ENCODE measurements around the gene MLN.

The MLN gene

GRCh38 chr6:33774774-33775173, 29.0 kb downstream of the MLN start:
- Histone ChIP-seq H3K36me3 (peaks cover 80% of the 10 kb centered on the region), H3K9me3 (no peaks in the 10 kb centered on the region)
- no peak for TF ChIP-seq Cebpa-rat (IDR thresholded peaks at IDR 0.05)

GRCh38 chr6:33772902-33773472, 30.8 kb downstream of the MLN start:
- no peak for TF ChIP-seq Cebpa-rat (IDR thresholded peaks at IDR 0.05)
- peaks cover 62% of the 10 kb centered on the region for H3K36me3 ChIP-seq
- H4K20me1 ChIP-seq: peaks cover 56% of the 10 kb centered on the region
- H3K4me3 ChIP-seq: no peak overlapping the region
- peaks cover 27% of the 10 kb centered on the region for H3K4me1 ChIP-seq
- no peak overlapping the region for H3K9ac ChIP-seq
- no peak overlapping the region for H3K27ac ChIP-seq
- H3K4me2 ChIP-seq: no peak overlapping the region
- H3K9me3 ChIP-seq: no peaks in the 10 kb centered on the region
- no peaks in the 10 kb centered on the region for H3K27me3 ChIP-seq

More at GRCh38 chr6:33774774-33775173, 29.0 kb downstream of the MLN start:
- Histone ChIP-seq H3K9ac (no peak overlapping the region), H3K4me1 (peaks cover 20% of the 10 kb centered on the region), H3K27me3 (no peaks in the 10 kb centered on the region), H4K20me1 (peaks cover 57% of the 10 kb centered on the region), H3K4me3 (no peak overlapping the region), H3K4me2 (no peak overlapping the region), H3K27ac (no peak overlapping the region)

GRCh38 chr6:33772082-33772830, 31.5 kb downstream of the MLN start:
- H3K27ac ChIP-seq: no peak overlapping the region
- H3K4me2 ChIP-seq: peak overlapping the region; percentile 17; the same call in 1 of the 2 replicates
- no peak for TF ChIP-seq Cebpa-rat (IDR thresholded peaks at IDR 0.05)
- H3K9ac ChIP-seq: no peak overlapping the region
- no peak overlapping the region for H3K4me3 ChIP-seq
- H3K27me3 ChIP-seq: no peaks in the 10 kb centered on the region
- peaks cover 56% of the 10 kb centered on the region for H4K20me1 ChIP-seq
- peaks cover 54% of the 10 kb centered on the region for H3K36me3 ChIP-seq
- peaks cover 27% of the 10 kb centered on the region for H3K4me1 ChIP-seq
- H3K9me3 ChIP-seq: no peaks in the 10 kb centered on the region

GRCh38 chr6:33771146-33772081, 32.4 kb downstream of the MLN start:
- Histone ChIP-seq H4K20me1 (peaks cover 56% of the 10 kb centered on the region), H3K27me3 (no peaks in the 10 kb centered on the region), H3K9ac (no peak overlapping the region), H3K4me2 (peak overlapping the region; percentile 17; the same call in 1 of the 2 replicates), H3K36me3 (peaks cover 46% of the 10 kb centered on the region), H3K9me3 (no peaks in the 10 kb centered on the region), H3K4me1 (peaks cover 27% of the 10 kb centered on the region), H3K4me3 (no peak overlapping the region), H3K27ac (no peak overlapping the region)
- TF ChIP-seq Cebpa-rat (IDR thresholded peaks at IDR 0.05): no peak

GRCh38 chr6:33770833-33771145, 33.0 kb downstream of the MLN start:
- no peak for TF ChIP-seq Cebpa-rat (IDR thresholded peaks at IDR 0.05)
- H3K27me3 ChIP-seq: no peaks in the 10 kb centered on the region
- no peak overlapping the region for H3K4me3 ChIP-seq
- H3K4me2 ChIP-seq: no peak overlapping the region
- H3K4me1 ChIP-seq: peaks cover 27% of the 10 kb centered on the region
- no peak overlapping the region for H3K9ac ChIP-seq
- peaks cover 53% of the 10 kb centered on the region for H4K20me1 ChIP-seq
- peaks cover 40% of the 10 kb centered on the region for H3K36me3 ChIP-seq
- no peaks in the 10 kb centered on the region for H3K9me3 ChIP-seq
- H3K27ac ChIP-seq: no peak overlapping the region

- Histone ChIP-seq H3K9ac (0 out of 2 replicates have a peak overlapping the region, but pooled peaks have one; percentile 35), H3K4me1 (peaks cover 27% of the 10 kb centered on the region), H3K9me3 (no peaks in the 10 kb centered on the region), H3K27me3 (no peaks in the 10 kb centered on the region), H3K4me2 (peak overlapping the region; percentile 14; the same call in 1 of the 2 replicates), H3K36me3 (peaks cover 35% of the 10 kb centered on the region), H4K20me1 (peaks cover 48% of the 10 kb centered on the region), H3K27ac (no peak overlapping the region), H3K4me3 (no peak overlapping the region)
- TF ChIP-seq Cebpa-rat (IDR thresholded peaks at IDR 0.05): no peak
Observed at GRCh38 chr6:33770124-33770832, 33.5 kb downstream of the MLN start.

- peaks cover 25% of the 10 kb centered on the region for H3K36me3 ChIP-seq
- H4K20me1 ChIP-seq: peaks cover 39% of the 10 kb centered on the region
- peaks cover 27% of the 10 kb centered on the region for H3K4me1 ChIP-seq
- H3K9ac ChIP-seq: no peak overlapping the region
- H3K4me2 ChIP-seq: no peak overlapping the region
- H3K27ac ChIP-seq: no peak overlapping the region
- TF ChIP-seq Cebpa-rat (IDR thresholded peaks at IDR 0.05): no peak
- H3K4me3 ChIP-seq: no peak overlapping the region
- H3K9me3 ChIP-seq: no peaks in the 10 kb centered on the region
- no peaks in the 10 kb centered on the region for H3K27me3 ChIP-seq
Observed at GRCh38 chr6:33769248-33769821, 34.5 kb downstream of the MLN start.

GRCh38 chr6:33768644-33769120, 35.1 kb downstream of the MLN start:
- peaks cover 20% of the 10 kb centered on the region for H3K36me3 ChIP-seq

More at GRCh38 chr6:33768644-33769120, 35.1 kb downstream of the MLN start:
- Histone ChIP-seq H3K9ac (no peak overlapping the region; the same call in 1 of the 2 replicates), H3K9me3 (no peaks in the 10 kb centered on the region), H4K20me1 (peaks cover 35% of the 10 kb centered on the region), H3K4me1 (peaks cover 27% of the 10 kb centered on the region), H3K27ac (no peak overlapping the region), H3K4me2 (0 out of 2 replicates have a peak overlapping the region, but pooled peaks have one; percentile 23), H3K27me3 (no peaks in the 10 kb centered on the region), H3K4me3 (no peak overlapping the region)
- TF ChIP-seq Cebpa-rat (IDR thresholded peaks at IDR 0.05): no peak

Data from BLaER1 (cell line).